Thyroid gland (tissue), 4 donors: Measurements from ENCODE around the gene KDF1.

ENCODE experiments used
- CTCF ChIP-seq, 6 experiments: fragments of 200-600 bp in 3 of 6; fragments of 450-650 bp in 3 of 6; sonication (generic) in 3 of 6; IDR thresholded peaks; one replicate each; pipeline ENCODE4 v1.5.1; 2016 to 2019; ENCODE audit warnings: antibody characterized with exemption in 6 of 6, mild to moderate bottlenecking in 2 of 6, inconsistent platforms in 1 of 6, moderate library complexity in 1 of 6
- POLR2A ChIP-seq, 2 donors: fragments of 450-650 bp; IDR thresholded peaks; one replicate each; pipeline ENCODE4 v1.6.1; 2017; ENCODE audit warnings: antibody characterized with exemption in 2 of 2, mild to moderate bottlenecking in 2 of 2, moderate library complexity in 1 of 2

- TF ChIP-seq CTCF (IDR thresholded peaks at IDR 0.05) (no peak), POLR2A (IDR thresholded peaks at IDR 0.05) (no peak)
These were observed 40.0 kb upstream of the KDF1 start for GRCh38 chr1:27000090-27000816.
